Measurements from ENCODE around the gene ARHGAP29. TPM values are rescaled to one million over a fixed set of nuclear protein-coding genes. Genes with fewer than 3 reads are reported as not detected.

ARHGAP29 gene
- total RNA-seq, 1 experiment from 2014 or later, result 161 TPM

GRCh38 chr1:94265906-94266305, 28.5 kb upstream of the ARHGAP29 start:
- peaks cover 35% of the 10 kb centered on the region for H3K4me1 ChIP-seq (ENCODE audit: insufficient read depth, low read length)
- no peak overlapping the region for H3K4me2 ChIP-seq (ENCODE audit: low read length)
- TF ChIP-seq CTCF (conservative IDR thresholded peaks at IDR 0.05; ENCODE audit: low read depth, low read length), result no peak
- peak overlapping the region; percentile 15; the same call in 1 of the 2 replicates for H3K27ac ChIP-seq (ENCODE audit: low read length)
- peak; percentile 23 for ATAC-seq
- intact Hi-C loops (cut with micrococcal nuclease), result no loop called here
- no peaks in the 10 kb centered on the region for H3K9me2 ChIP-seq (replicated peaks; ENCODE audit: low read length)
- H3K36me3 ChIP-seq (ENCODE audit: low read depth, low read length), result no peaks in the 10 kb centered on the region; the same call in 1 of the 2 replicates
- H3K9me3 ChIP-seq (ENCODE audit: low read length), result no peaks in the 10 kb centered on the region
- H3K27me3 ChIP-seq (ENCODE audit: low read length), result no peaks in the 10 kb centered on the region
- POLR2A ChIA-PET (ENCODE audit: unreplicated experiment), result no interaction called here
- peak; percentile 47 for DNase-seq
- H3F3A ChIP-seq (ENCODE audit: low read length, unreplicated experiment), result no peaks in the 10 kb centered on the region
- CTCF ChIA-PET, result no interaction called here
- no TSS peak for BruUV-seq (replicated peaks)
- H4K20me1 ChIP-seq (ENCODE audit: low read length), result no peaks in the 10 kb centered on the region
- no peak overlapping the region for H3K9ac ChIP-seq (ENCODE audit: low read length)
- no peak overlapping the region for H3K4me3 ChIP-seq (ENCODE audit: low read length)
- no peak overlapping the region for H2AFZ ChIP-seq (ENCODE audit: low read length)
- no peaks in the 10 kb centered on the region for H3K79me2 ChIP-seq (ENCODE audit: low read length)

DNA sequence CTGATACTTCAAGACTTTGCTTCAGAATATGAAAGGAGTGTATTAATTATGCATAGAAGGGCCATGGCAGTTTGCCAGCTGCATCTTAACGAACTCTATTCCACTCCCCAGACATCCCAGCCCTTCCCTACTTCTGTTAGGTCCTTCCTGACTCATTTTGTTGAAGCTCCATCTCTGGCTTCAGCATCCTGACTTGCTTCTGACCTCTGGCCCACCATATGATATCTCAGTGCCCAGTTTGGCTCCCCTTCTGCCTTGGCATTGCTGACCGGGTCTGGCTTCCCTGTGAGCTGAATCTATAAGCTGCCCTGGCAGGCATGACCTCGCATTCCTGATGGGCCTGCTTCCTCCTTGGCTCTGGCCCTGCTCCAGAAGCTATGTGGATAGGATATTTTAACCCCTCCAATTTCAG, 27.6 kb upstream of the ARHGAP29 start:
- no peaks in the 10 kb centered on the region for H3K27me3 ChIP-seq (ENCODE audit: low read length)
- H3K79me2 ChIP-seq (ENCODE audit: low read length), result 0 out of 2 replicates have a peak, but pooled peaks cover 5% of the 10 kb centered on the region
- CTCF ChIA-PET, result no interaction called here
- intact Hi-C loops (cut with micrococcal nuclease), result no loop called here
- no peak overlapping the region for H2AFZ ChIP-seq (ENCODE audit: low read length)
- peaks cover 35% of the 10 kb centered on the region for H3K4me1 ChIP-seq (ENCODE audit: insufficient read depth, low read length)
- H3K4me3 ChIP-seq (ENCODE audit: low read length), result no peak overlapping the region
- ATAC-seq (peak; percentile 36), DNase-seq (peak; percentile 51)
- no peaks in the 10 kb centered on the region for H3K9me3 ChIP-seq (ENCODE audit: low read length)
- no peaks in the 10 kb centered on the region for H3K9me2 ChIP-seq (replicated peaks; ENCODE audit: low read length)
- H3F3A ChIP-seq (ENCODE audit: low read length, unreplicated experiment), result no peaks in the 10 kb centered on the region
- no peak for TF ChIP-seq EZH2phosphoT487 (IDR thresholded peaks at IDR 0.05; ENCODE audit: borderline replicate concordance, low read length)
- TF ChIP-seq CTCF (conservative IDR thresholded peaks at IDR 0.05; ENCODE audit: low read depth, low read length), result no peak
- no peak for TF ChIP-seq EZH2 (IDR thresholded peaks at IDR 0.05; ENCODE audit: low read length, unreplicated experiment)
- H4K20me1 ChIP-seq (ENCODE audit: low read length), result no peaks in the 10 kb centered on the region
- no peak overlapping the region for H3K27ac ChIP-seq (ENCODE audit: low read length)
- H3K36me3 ChIP-seq (ENCODE audit: low read depth, low read length), result no peaks in the 10 kb centered on the region; the same call in 1 of the 2 replicates
- POLR2A ChIA-PET (ENCODE audit: unreplicated experiment), result no interaction called here
- no TSS peak for BruUV-seq (replicated peaks)
- H3K9ac ChIP-seq (ENCODE audit: low read length), result no peak overlapping the region
- H3K4me2 ChIP-seq (ENCODE audit: low read length), result no peak overlapping the region

GRCh38 chr1:94260635-94261387, 23.4 kb upstream of the ARHGAP29 start:
- intact Hi-C loops (cut with micrococcal nuclease), result no loop called here
- Histone ChIP-seq H3F3A (ENCODE audit: low read length, unreplicated experiment) (peaks cover 11% of the 10 kb centered on the region), H3K9ac (ENCODE audit: low read length) (no peak overlapping the region; the same call in 1 of the 2 replicates), H3K4me1 (ENCODE audit: insufficient read depth, low read length) (peaks cover 58% of the 10 kb centered on the region), H3K4me3 (ENCODE audit: low read length) (no peak overlapping the region), H3K36me3 (ENCODE audit: low read depth, low read length) (no peaks in the 10 kb centered on the region), H3K27ac (ENCODE audit: low read length) (peak overlapping the region; percentile 98), H3K27me3 (ENCODE audit: low read length) (no peaks in the 10 kb centered on the region), H3K79me2 (ENCODE audit: low read length) (peaks cover 31% of the 10 kb centered on the region), H3K4me2 (ENCODE audit: low read length) (no peak overlapping the region), H4K20me1 (ENCODE audit: low read length) (no peaks in the 10 kb centered on the region), H3K9me2 (replicated peaks; ENCODE audit: low read length) (no peaks in the 10 kb centered on the region), H3K9me3 (ENCODE audit: low read length) (no peaks in the 10 kb centered on the region), H2AFZ (ENCODE audit: low read length) (no peak overlapping the region)
- ChIA-PET POLR2A (ENCODE audit: unreplicated experiment) (interaction anchor here (1.4 kb wide), 1 partner anchor 65 kb away, joined by 5 read pairs; no protein-coding TSS in a partner anchor), CTCF (no interaction called here)
- DNase-seq (no peak), ATAC-seq (no peak)
- BruUV-seq (replicated peaks), result no TSS peak
- TF ChIP-seq EZH2phosphoT487 (IDR thresholded peaks at IDR 0.05; ENCODE audit: borderline replicate concordance, low read length) (no peak), EZH2 (IDR thresholded peaks at IDR 0.05; ENCODE audit: low read length, unreplicated experiment) (no peak), CTCF (conservative IDR thresholded peaks at IDR 0.05; ENCODE audit: low read depth, low read length) (no peak)
